RWPE2 (cell line): ENCODE measurements around the gene HHATL.

Experiments
- ATAC-seq: fragments of 200-7000 bp; cut with Tn5 transposase; 3 replicates; pipeline ENCODE4 v1.9.1; 2021; ENCODE audit warnings: low read depth
- DNase-seq: peaks from one replicate; pipeline ENCODE4 v3.0.0-alpha.2; 2020; ENCODE audit warnings: low spot score
- H3K27ac ChIP-seq: fragments of 450-650 bp; 2 replicates; pipeline ENCODE4 v1.5.1; 2017; ENCODE audit warnings: mild to moderate bottlenecking; ENCODE audit not compliant: poor library complexity, severe bottlenecking
- H3K27me3 ChIP-seq: fragments of 250-450 bp; sonication (Bioruptor Pico); 2 replicates; pipeline ENCODE4 v1.5.1; 2021; ENCODE audit warnings: mild to moderate bottlenecking, moderate library complexity; ENCODE audit not compliant: insufficient read depth, poor library complexity, severe bottlenecking
- H3K36me3 ChIP-seq: fragments of 250-450 bp; sonication (Bioruptor Pico); 2 replicates; pipeline ENCODE4 v1.5.1; 2020; ENCODE audit warnings: low read depth, mild to moderate bottlenecking, moderate library complexity
- H3K4me1 ChIP-seq: fragments of 250-450 bp; sonication (Bioruptor Pico); 2 replicates; pipeline ENCODE4 v1.5.1; 2021; ENCODE audit warnings: mild to moderate bottlenecking, moderate library complexity; ENCODE audit not compliant: insufficient read depth, poor library complexity, severe bottlenecking
- H3K4me3 ChIP-seq: fragments of 250-450 bp; sonication (Bioruptor Pico); 2 replicates; pipeline ENCODE4 v1.5.1; 2021; ENCODE audit warnings: mild to moderate bottlenecking, moderate library complexity; ENCODE audit not compliant: severe bottlenecking
- H3K9me3 ChIP-seq: fragments of 250-450 bp; sonication (Bioruptor Pico); 2 replicates; pipeline ENCODE4 v1.5.1; 2021; ENCODE audit warnings: mild to moderate bottlenecking, moderate library complexity; ENCODE audit not compliant: severe bottlenecking
- CTCF ChIP-seq: fragments of 450-650 bp; IDR thresholded peaks from one replicate; pipeline ENCODE4 v1.5.1; 2017; ENCODE audit warnings: mild to moderate bottlenecking, moderate library complexity; ENCODE audit not compliant: poor library complexity, severe bottlenecking

The HHATL gene

GRCh38 chr3:42670670-42671069 lies 31.9 kb downstream of the HHATL start:
- Histone ChIP-seq H3K9me3 (no peaks in the 10 kb centered on the region), H3K4me1 (no peaks in the 10 kb centered on the region), H3K27me3 (no peaks in the 10 kb centered on the region), H3K4me3 (no peak overlapping the region), H3K27ac (no peak overlapping the region), H3K36me3 (no peaks in the 10 kb centered on the region)
- TF ChIP-seq CTCF: no peak
- DNase-seq (no peak), ATAC-seq (no peak)

GRCh38 chr3:42670051-42670576 lies 32.5 kb downstream of the HHATL start:
- ATAC-seq: no peak
- Histone ChIP-seq H3K9me3 (no peaks in the 10 kb centered on the region), H3K36me3 (no peaks in the 10 kb centered on the region), H3K27me3 (no peaks in the 10 kb centered on the region), H3K27ac (no peak overlapping the region), H3K4me1 (no peaks in the 10 kb centered on the region), H3K4me3 (no peak overlapping the region)
- TF ChIP-seq CTCF: no peak
- no peak for DNase-seq

GRCh38 chr3:42668793-42669217 lies 33.8 kb downstream of the HHATL start:
- ATAC-seq (no peak), DNase-seq (no peak)

GRCh38 chr3:42668413-42668760 lies 34.2 kb downstream of the HHATL start:
- Histone ChIP-seq H3K27me3 (no peaks in the 10 kb centered on the region), H3K36me3 (no peaks in the 10 kb centered on the region), H3K4me3 (no peak overlapping the region), H3K27ac (no peak overlapping the region), H3K4me1 (no peaks in the 10 kb centered on the region), H3K9me3 (no peaks in the 10 kb centered on the region)
- TF ChIP-seq CTCF: no peak
- DNase-seq (no peak), ATAC-seq (no peak)

More at GRCh38 chr3:42668793-42669217, 33.8 kb downstream of the HHATL start:
- no peaks in the 10 kb centered on the region for H3K27me3 ChIP-seq
- H3K4me1 ChIP-seq: no peaks in the 10 kb centered on the region
- no peak overlapping the region for H3K4me3 ChIP-seq
- H3K9me3 ChIP-seq: no peaks in the 10 kb centered on the region
- TF ChIP-seq CTCF: no peak
- no peaks in the 10 kb centered on the region for H3K36me3 ChIP-seq
- H3K27ac ChIP-seq: no peak overlapping the region

GRCh38 chr3:42667523-42668412 lies 34.8 kb downstream of the HHATL start:
- no peak for DNase-seq
- 0 out of 3 replicates have a peak, but pooled peaks have one; percentile 9 for ATAC-seq
- TF ChIP-seq CTCF: no peak
- H3K4me1 ChIP-seq: no peaks in the 10 kb centered on the region
- H3K27me3 ChIP-seq: no peaks in the 10 kb centered on the region
- no peaks in the 10 kb centered on the region for H3K36me3 ChIP-seq
- H3K4me3 ChIP-seq: no peak overlapping the region
- no peak overlapping the region for H3K27ac ChIP-seq
- no peaks in the 10 kb centered on the region for H3K9me3 ChIP-seq
